B cell (primary cell): ENCODE measurements around the gene ESR2. TPM values are rescaled to one million over a fixed set of nuclear protein-coding genes. Genes with fewer than 3 reads are reported as not detected.

ENCODE experiments used
- ATAC-seq: fragments of 200-7000 bp; cut with Tn5 transposase; one replicate; pipeline ENCODE4 v1.10.0; 2021; ENCODE audit warnings: low read depth, mild to moderate bottlenecking, moderate number of reproducible peaks, moderate library complexity
- CTCF ChIA-PET: fragments of 350-600 bp; sonication (Branson Sonifier 250); formaldehyde crosslinking; loops from one replicate; lab custom pipeline; 2021; ENCODE audit warnings: antibody characterized with exemption, inconsistent platforms; lab: Charles Lee
- POLR2A ChIA-PET: fragments of 350-600 bp; sonication (Branson Sonifier 250); formaldehyde crosslinking; loops from one replicate; lab custom pipeline; 2021; ENCODE audit warnings: antibody characterized with exemption; lab: Charles Lee
- DNase-seq: peaks from one replicate; pipeline ENCODE4 v3.0.0; 2013
- H2AFZ ChIP-seq: 2 replicates; pipeline ENCODE4 v1.6.1; 2012; ENCODE audit warnings: mild to moderate bottlenecking, low read depth, low read length; ENCODE audit not compliant: insufficient read depth, poor library complexity, severe bottlenecking
- H3K27ac ChIP-seq, 2 donors: 1 replicate in 1 of 2; 2 replicates in 1 of 2; pipeline ENCODE4 v1.5.1; 2012 to 2013; ENCODE audit warnings: low read length in 2 of 2, mild to moderate bottlenecking in 2 of 2, moderate library complexity in 1 of 2
- H3K27me3 ChIP-seq, 4 experiments: fragments of 200-600 bp in 1 of 4; sonication (generic) in 1 of 4; replicated peaks in 1 of 4; 1 replicate in 2 of 4; 2 replicates in 2 of 4; pipeline versions ENCODE4 v1.6.1 to v1.7.0; 2013 to 2016; ENCODE audit warnings: low read length in 3 of 4, mild to moderate bottlenecking in 2 of 4, mixed read lengths in 1 of 4, moderate library complexity in 1 of 4; ENCODE audit not compliant: insufficient read depth in 4 of 4, control insufficient read depth in 3 of 4; ENCODE audit errors: control extremely low read depth in 1 of 4
- H3K36me3 ChIP-seq, 2 experiments: replicated peaks in 1 of 2; 1 replicate in 1 of 2; 2 replicates in 1 of 2; pipeline versions ENCODE4 v1.6.1 to v1.7.1; 2013; ENCODE audit warnings: low read length in 1 of 2; ENCODE audit not compliant: insufficient read depth in 2 of 2, control insufficient read depth in 1 of 2; ENCODE audit errors: control extremely low read depth in 1 of 2, extremely low read depth in 1 of 2
- H3K4me1 ChIP-seq, 2 donors: fragments of 200-600 bp in 1 of 2; sonication (generic) in 1 of 2; 1 replicate in 1 of 2; 2 replicates in 1 of 2; pipeline versions ENCODE4 v1.5.1 to v1.6.1; 2013 to 2017; ENCODE audit warnings: low read length in 2 of 2; ENCODE audit not compliant: control insufficient read depth in 2 of 2, insufficient read depth in 2 of 2
- H3K4me2 ChIP-seq: replicated peaks from 2 replicates; pipeline ENCODE3; 2012; ENCODE audit warnings: mild to moderate bottlenecking, low read depth, low read length; ENCODE audit not compliant: poor library complexity, severe bottlenecking
- H3K4me3 ChIP-seq, 5 experiments: fragments of 200-600 bp in 1 of 5; sonication (generic) in 1 of 5; 1 replicate in 3 of 5; 2 replicates in 2 of 5; pipeline versions ENCODE4 v1.5.1 to v1.7.0; 2011 to 2016; ENCODE audit warnings: low read length in 4 of 5, mild to moderate bottlenecking in 4 of 5, low read depth in 2 of 5, control low read depth in 1 of 5, moderate library complexity in 1 of 5; ENCODE audit not compliant: insufficient read depth in 1 of 5; ENCODE audit errors: control extremely low read depth in 1 of 5, extremely low read depth in 1 of 5
- H3K79me2 ChIP-seq: fragments of 200-600 bp; sonication (generic); one replicate; pipeline ENCODE4 v1.6.0; 2016; ENCODE audit warnings: low read length; ENCODE audit not compliant: control insufficient read depth, insufficient read depth
- H3K9ac ChIP-seq: fragments of 200-600 bp; sonication (generic); 2 replicates; pipeline ENCODE4 v1.6.1; 2017; ENCODE audit warnings: mild to moderate bottlenecking, low read length, moderate library complexity
- H3K9me3 ChIP-seq, 3 donors: one replicate each; pipeline versions ENCODE4 v1.6.1 to v1.7.1; 2013; ENCODE audit warnings: low read length in 2 of 3; ENCODE audit not compliant: control insufficient read depth in 2 of 3, insufficient read depth in 1 of 3; ENCODE audit errors: control extremely low read depth in 1 of 3
- H4K20me1 ChIP-seq: 2 replicates; pipeline ENCODE4 v1.6.0; 2012; ENCODE audit warnings: mild to moderate bottlenecking, low read length; ENCODE audit not compliant: insufficient read depth, control insufficient read depth, poor library complexity, severe bottlenecking
- H3K27ac Mint-ChIP-seq: one replicate; pipeline ENCODE4 v1.8.0; 2021; ENCODE audit warnings: mixed read lengths
- H3K27me3 Mint-ChIP-seq: one replicate; pipeline ENCODE4 v1.8.0; 2021; ENCODE audit warnings: mixed read lengths
- H3K4me1 Mint-ChIP-seq: one replicate; pipeline ENCODE4 v1.8.0; 2021; ENCODE audit warnings: mixed read lengths
- H3K4me3 Mint-ChIP-seq: one replicate; pipeline ENCODE4 v1.8.0; 2021; ENCODE audit warnings: mixed read lengths
- H3K9me3 Mint-ChIP-seq: one replicate; pipeline ENCODE4 v1.8.0; 2022; ENCODE audit warnings: mixed read lengths; ENCODE audit not compliant: insufficient read depth
- CTCF ChIP-seq: fragments of 200-600 bp; IDR thresholded peaks from one replicate; pipeline ENCODE4 v1.8.0; 2022; ENCODE audit warnings: antibody characterized with exemption, mild to moderate bottlenecking
- EZH2 ChIP-seq: IDR thresholded peaks from 2 replicates; pipeline ENCODE4 v1.6.1; 2012; ENCODE audit warnings: borderline replicate concordance, low read depth, mild to moderate bottlenecking, moderate library complexity, low read length; ENCODE audit not compliant: insufficient read depth, poor library complexity, severe bottlenecking
- WGBS: methylation state at CpG from one replicate; pipeline ENCODE4 v1.1.5; 2013; ENCODE audit warnings: missing lambda C conversion rate; ENCODE audit not compliant: insufficient coverage; 5-methylcytosine and 5-hydroxymethylcytosine counted together
- intact Hi-C: fragments of 100-400 bp; cut with micrococcal nuclease; formaldehyde crosslinking; loops from one replicate; pipeline ENCODE4 v1.10.0; 2022
- polyA plus RNA-seq: library from polyadenylated mRNA; depleted of rRNA; stranded (reverse); fragments of >200 nt; gene quantifications from 2 replicates; pipeline ENCODE4 v1.2.3, GENCODE V29; 2012
- total RNA-seq, 2 donors: library from RNA; stranded (reverse); fragments of 120-200 nt in 1 of 2; gene quantifications; 1 replicate in 1 of 2; 2 replicates in 1 of 2; pipeline versions ENCODE4 v1.2.3 to v1.2.4, GENCODE V29; 2013 to 2022

The ESR2 gene
- total and polyA plus RNA-seq, 2 donors (not counting 1 experiment from before 2014, with no cell fraction given) = 5.4 to 87.8 TPM

GRCh38 chr14:64248689-64249088 is 45.5 kb downstream of the ESR2 start:
- H3K4me3 ChIP-seq = no peak overlapping the region
- no peaks in the 10 kb centered on the region for H4K20me1 ChIP-seq
- CTCF ChIA-PET = interaction anchor here (0.6 to 1.3 kb wide), 2 partner anchors 55 to 88 kb away, joined by 3 read pairs; no protein-coding TSS in a partner anchor
- ATAC-seq (no peak), DNase-seq (no peak)
- no peaks in the 10 kb centered on the region for H3K9me3 Mint-ChIP-seq
- no peak overlapping the region for H3K4me2 ChIP-seq
- H2AFZ ChIP-seq = no peak overlapping the region
- 95% methylated on average over 3 of the region's 4 CpGs for WGBS
- H3K4me1 ChIP-seq = no peaks in the 10 kb centered on the region
- POLR2A ChIA-PET = interaction anchor here (0.6 kb wide), 1 partner anchor 12 kb away, joined by 4 read pairs; no protein-coding TSS in a partner anchor
- H3K27ac ChIP-seq = no peak overlapping the region
- TF ChIP-seq EZH2 (no peak), CTCF (no peak)
- H3K27me3 Mint-ChIP-seq = no peaks in the 10 kb centered on the region
- H3K36me3 ChIP-seq = no peaks in the 10 kb centered on the region
- no peak overlapping the region for H3K4me3 Mint-ChIP-seq
- no peaks in the 10 kb centered on the region for H3K9me3 ChIP-seq
- H3K79me2 ChIP-seq = no peaks in the 10 kb centered on the region
- no peak overlapping the region for H3K27ac Mint-ChIP-seq
- H3K9ac ChIP-seq = no peak overlapping the region
- H3K27me3 ChIP-seq = no peaks in the 10 kb centered on the region
- intact Hi-C loops = no loop called here
- H3K4me1 Mint-ChIP-seq = no peaks in the 10 kb centered on the region

- H3K4me3 Mint-ChIP-seq = no peak overlapping the region
- H3K9me3 Mint-ChIP-seq = no peaks in the 10 kb centered on the region
- Histone ChIP-seq H3K9me3 (no peaks in the 10 kb centered on the region), H3K79me2 (no peaks in the 10 kb centered on the region), H2AFZ (no peak overlapping the region), H3K27me3 (no peaks in the 10 kb centered on the region), H3K36me3 (no peaks in the 10 kb centered on the region), H3K9ac (no peak overlapping the region), H3K4me3 (no peak overlapping the region), H4K20me1 (no peaks in the 10 kb centered on the region), H3K27ac (no peak overlapping the region), H3K4me2 (no peak overlapping the region), H3K4me1 (no peaks in the 10 kb centered on the region)
- H3K27ac Mint-ChIP-seq = no peak overlapping the region
- no peaks in the 10 kb centered on the region for H3K4me1 Mint-ChIP-seq
- H3K27me3 Mint-ChIP-seq = no peaks in the 10 kb centered on the region
- ATAC-seq (no peak), DNase-seq (no peak)
- WGBS = 93% methylated on average over 3 of the region's 3 CpGs
- CTCF ChIA-PET = interaction anchor here (1.1 kb wide), 1 partner anchor 8 kb away, joined by 4 read pairs; no protein-coding TSS in a partner anchor
- POLR2A ChIA-PET = no interaction called here
- TF ChIP-seq EZH2 (no peak), CTCF (no peak)
- intact Hi-C loops = no loop called here
Observed at GRCh38 chr14:64247195-64247594, 47.0 kb downstream of the ESR2 start.
